ENCODE measurements around the gene ACSL1. TPM values are rescaled to one million over a fixed set of nuclear protein-coding genes. Genes with fewer than 3 reads are reported as not detected.

The ACSL1 gene
- total RNA-seq, 4 donors from 2014 or later, result 27.3 to 98.4 (median 70.1) TPM

DNA sequence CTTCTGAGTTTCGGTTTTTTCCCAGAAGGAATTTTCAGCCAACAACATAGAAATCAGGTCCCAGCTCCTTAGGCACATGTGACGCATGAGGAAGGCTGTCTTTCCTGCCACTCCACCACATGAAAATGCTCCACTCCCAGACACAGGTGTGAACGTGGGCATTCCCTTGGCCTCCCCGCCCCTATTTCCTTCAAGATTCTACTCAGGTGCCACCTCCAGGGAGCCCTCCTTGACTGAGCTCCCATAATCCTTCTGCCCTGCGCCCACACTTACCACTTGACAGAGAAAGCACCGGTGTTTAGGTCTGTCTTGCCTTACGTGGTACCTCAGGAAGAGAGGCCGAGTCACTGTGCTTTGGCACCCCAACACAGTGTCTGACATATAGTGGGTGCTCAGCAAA is 47.4 kb downstream of the ACSL1 start:
- intact Hi-C loops (cut with DNase I; ENCODE audit: low total_unique reads), result no loop called here
- Histone ChIP-seq H3K27ac (no peak overlapping the region), H3K9me3 (no peaks in the 10 kb centered on the region), H3K36me3 (no peaks in the 10 kb centered on the region), H3K27me3 (no peaks in the 10 kb centered on the region), H3K4me1 (no peaks in the 10 kb centered on the region), H3K4me3 (no peak overlapping the region)
- DNase-seq, result no peak
- TF ChIP-seq, protein P1, sequence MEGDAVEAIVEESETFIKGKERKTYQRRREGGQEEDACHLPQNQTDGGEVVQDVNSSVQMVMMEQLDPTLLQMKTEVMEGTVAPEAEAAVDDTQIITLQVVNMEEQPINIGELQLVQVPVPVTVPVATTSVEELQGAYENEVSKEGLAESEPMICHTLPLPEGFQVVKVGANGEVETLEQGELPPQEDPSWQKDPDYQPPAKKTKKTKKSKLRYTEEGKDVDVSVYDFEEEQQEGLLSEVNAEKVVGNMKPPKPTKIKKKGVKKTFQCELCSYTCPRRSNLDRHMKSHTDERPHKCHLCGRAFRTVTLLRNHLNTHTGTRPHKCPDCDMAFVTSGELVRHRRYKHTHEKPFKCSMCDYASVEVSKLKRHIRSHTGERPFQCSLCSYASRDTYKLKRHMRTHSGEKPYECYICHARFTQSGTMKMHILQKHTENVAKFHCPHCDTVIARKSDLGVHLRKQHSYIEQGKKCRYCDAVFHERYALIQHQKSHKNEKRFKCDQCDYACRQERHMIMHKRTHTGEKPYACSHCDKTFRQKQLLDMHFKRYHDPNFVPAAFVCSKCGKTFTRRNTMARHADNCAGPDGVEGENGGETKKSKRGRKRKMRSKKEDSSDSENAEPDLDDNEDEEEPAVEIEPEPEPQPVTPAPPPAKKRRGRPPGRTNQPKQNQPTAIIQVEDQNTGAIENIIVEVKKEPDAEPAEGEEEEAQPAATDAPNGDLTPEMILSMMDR (IDR thresholded peaks at IDR 0.05), result no peak

DNA sequence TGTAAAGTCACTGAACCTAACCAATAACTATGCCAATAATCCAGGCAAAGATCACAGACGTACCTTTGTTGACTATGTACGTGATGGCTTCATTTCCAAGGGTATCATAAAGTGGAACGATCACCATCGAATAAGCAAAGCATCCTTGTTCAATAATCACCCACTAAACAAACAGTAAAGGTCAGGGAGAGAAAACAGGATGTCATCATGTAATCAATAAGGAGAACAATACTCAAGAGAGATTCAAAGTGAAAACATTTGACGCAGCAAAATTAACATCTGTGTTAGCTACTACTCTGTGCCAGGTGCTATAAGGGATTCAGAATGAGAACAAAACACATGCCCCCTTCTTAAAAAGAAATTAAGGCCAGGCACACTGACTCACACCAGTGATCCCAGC is 48.9 kb downstream of the ACSL1 start:
- Histone ChIP-seq H3K4me3 (no peak overlapping the region), H3K9me3 (no peaks in the 10 kb centered on the region), H3K4me1 (no peaks in the 10 kb centered on the region), H3K27me3 (no peaks in the 10 kb centered on the region), H3K36me3 (no peaks in the 10 kb centered on the region), H3K27ac (no peak overlapping the region)
- TF ChIP-seq, protein P1 (IDR thresholded peaks at IDR 0.05), result no peak
- TF ChIP-seq POLR2A (IDR thresholded peaks at IDR 0.05), result no peak
- intact Hi-C loops (cut with DNase I; ENCODE audit: low total_unique reads), result no loop called here
- DNase-seq, result no peak

DNA sequence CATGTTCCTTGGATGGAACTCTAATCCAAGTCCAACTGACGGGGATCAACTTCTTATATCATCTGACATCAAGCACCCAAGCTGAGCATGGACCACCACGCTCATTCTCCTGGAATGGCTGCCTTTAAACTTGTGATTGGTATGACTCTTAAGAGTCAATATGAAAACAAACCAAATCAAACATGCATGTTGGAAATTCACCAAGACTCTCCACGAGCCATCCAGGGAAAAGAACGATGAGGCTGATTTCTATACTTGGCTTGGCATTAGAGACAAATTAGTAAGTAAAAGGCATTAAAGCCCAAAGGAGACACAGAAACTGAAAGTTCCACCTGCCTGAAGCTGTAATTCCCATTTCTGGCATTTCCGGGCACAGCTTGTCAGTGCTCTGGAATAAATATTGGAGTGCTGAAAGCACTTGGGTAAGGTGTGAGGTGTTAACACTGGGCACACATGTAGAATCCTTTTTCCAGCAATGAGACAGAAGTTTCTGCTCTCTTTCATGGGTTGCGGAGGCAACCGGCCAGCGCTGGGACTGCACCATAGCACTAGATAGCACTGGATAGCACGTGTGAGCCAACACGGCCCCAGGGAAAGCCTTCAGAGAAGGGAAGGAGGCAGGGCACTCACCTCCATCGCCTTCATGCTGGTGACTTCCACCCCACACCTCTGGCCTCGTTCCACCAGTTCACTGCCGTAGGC is 49.8 kb downstream of the ACSL1 start:
- H3K36me3 ChIP-seq, result no peaks in the 10 kb centered on the region
- H3K4me1 ChIP-seq, result no peaks in the 10 kb centered on the region
- no peaks in the 10 kb centered on the region for H3K27me3 ChIP-seq
- DNase-seq, result no peak
- intact Hi-C loops (cut with DNase I; ENCODE audit: low total_unique reads), result no loop called here
- TF ChIP-seq POLR2A (IDR thresholded peaks at IDR 0.05), result no peak
- no peak overlapping the region for H3K27ac ChIP-seq
- no peak overlapping the region for H3K4me3 ChIP-seq
- no peaks in the 10 kb centered on the region for H3K9me3 ChIP-seq

DNA sequence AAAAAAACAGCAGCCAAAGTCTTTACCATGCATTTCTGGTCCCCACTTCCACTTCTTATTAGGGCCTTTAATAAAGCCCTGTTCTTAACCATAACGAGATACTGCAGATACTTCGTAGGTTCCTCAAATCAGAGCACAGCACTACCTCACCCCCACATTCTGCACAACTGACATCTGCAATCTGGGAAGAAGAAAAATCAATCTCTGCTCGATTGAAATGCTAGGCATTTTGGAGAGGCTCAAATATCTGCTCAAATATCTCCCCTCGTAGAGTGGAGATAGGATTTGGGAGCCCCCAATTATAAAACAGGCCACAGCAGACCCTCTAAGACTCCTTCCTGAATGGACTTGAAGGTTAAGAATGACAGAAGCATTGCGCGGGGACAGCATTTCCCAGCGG is 51.6 kb downstream of the ACSL1 start:
- Histone ChIP-seq H3K27me3 (no peaks in the 10 kb centered on the region), H3K36me3 (no peaks in the 10 kb centered on the region), H3K27ac (no peak overlapping the region), H3K4me1 (no peaks in the 10 kb centered on the region), H3K9me3 (no peaks in the 10 kb centered on the region), H3K4me3 (no peak overlapping the region)
- TF ChIP-seq, protein P1 (IDR thresholded peaks at IDR 0.05), result no peak
- intact Hi-C loops (cut with DNase I; ENCODE audit: low total_unique reads), result no loop called here
- no peak for DNase-seq

GRCh38 chr4:184771416-184771815 is 54.4 kb downstream of the ACSL1 start:
- H3K27ac ChIP-seq, result no peak overlapping the region
- no peak overlapping the region for H3K4me3 ChIP-seq
- intact Hi-C loops (cut with DNase I; ENCODE audit: low total_unique reads), result no loop called here
- no peak for DNase-seq
- H3K27me3 ChIP-seq, result no peaks in the 10 kb centered on the region
- no peaks in the 10 kb centered on the region for H3K36me3 ChIP-seq
- no peaks in the 10 kb centered on the region for H3K4me1 ChIP-seq
- TF ChIP-seq, protein P1 (IDR thresholded peaks at IDR 0.05), result no peak
- no peak for TF ChIP-seq POLR2A (IDR thresholded peaks at IDR 0.05)
- H3K9me3 ChIP-seq, result no peaks in the 10 kb centered on the region

Measured in uterus (tissue), 4 donors.